OCI-LY7 (cell line): Measurements from ENCODE around the gene PAMR1. TPM values are rescaled to one million over a fixed set of nuclear protein-coding genes. Genes with fewer than 3 reads are reported as not detected.

Experiments
- BruUV-seq: library from RNA; stranded (reverse); fragments of 400-500 nt; replicated peaks from 2 replicates; lab custom pipeline; 2021; lab: Mats Ljungman, UMichigan
- CTCF ChIA-PET: fragments of 300-600 bp; sonication (Branson Sonifier 250); formaldehyde crosslinking; loops from one replicate; lab custom pipeline; 2022; ENCODE audit warnings: antibody characterized with exemption; ENCODE audit not compliant: unreplicated experiment; lab: Charles Lee
- POLR2A ChIA-PET: fragments of 300-600 bp; sonication (Branson Sonifier 250); formaldehyde crosslinking; loops from one replicate; lab custom pipeline; 2022; ENCODE audit warnings: antibody characterized with exemption; lab: Charles Lee
- DNase-seq: peaks from one replicate; pipeline ENCODE4 v3.0.0-alpha.2; 2015; ENCODE audit warnings: low spot score
- H2AFZ ChIP-seq: fragments of 200-600 bp; sonication (generic), shearing (Covaris generic); 2 replicates; pipeline ENCODE4 v1.6.1; 2014; ENCODE audit warnings: mild to moderate bottlenecking, antibody characterized with exemption, low read length, moderate library complexity
- H3K27ac ChIP-seq: fragments of 200-600 bp; sonication (generic); 2 replicates; pipeline ENCODE4 v1.5.1; 2014; ENCODE audit warnings: mixed run types, low read depth, mild to moderate bottlenecking, moderate library complexity, low read length, inconsistent platforms; ENCODE audit not compliant: poor library complexity, severe bottlenecking
- H3K36me3 ChIP-seq: fragments of 200-600 bp; sonication (generic); 2 replicates; pipeline ENCODE4 v1.6.1; 2014; ENCODE audit warnings: mild to moderate bottlenecking, antibody characterized with exemption, low read length, moderate library complexity, mixed read lengths; ENCODE audit not compliant: insufficient read depth
- H3K4me1 ChIP-seq: fragments of 200-600 bp; sonication (generic); 2 replicates; pipeline ENCODE4 v1.5.1; 2014; ENCODE audit warnings: mild to moderate bottlenecking, low read length; ENCODE audit not compliant: insufficient read depth, poor library complexity, severe bottlenecking
- H3K4me2 ChIP-seq: fragments of 200-600 bp; sonication (generic); 2 replicates; pipeline ENCODE4 v1.6.1; 2014; ENCODE audit warnings: mild to moderate bottlenecking, low read length
- H3K4me3 ChIP-seq: fragments of 200-600 bp; sonication (generic); 2 replicates; pipeline ENCODE4 v1.5.1; 2014; ENCODE audit warnings: mild to moderate bottlenecking, low read depth, low read length; ENCODE audit not compliant: poor library complexity, severe bottlenecking
- H3K79me2 ChIP-seq: fragments of 200-600 bp; sonication (generic); 2 replicates; pipeline ENCODE4 v1.6.1; 2016; ENCODE audit warnings: low read depth, mild to moderate bottlenecking, low read length, moderate library complexity, mixed read lengths; ENCODE audit not compliant: insufficient read depth
- H3K9me2 ChIP-seq: fragments of 200-600 bp; sonication (generic); 2 replicates; pipeline ENCODE4 v1.6.1; 2016; ENCODE audit warnings: mild to moderate bottlenecking, low read length, mixed read lengths; ENCODE audit not compliant: insufficient read depth
- H3K9me3 ChIP-seq: fragments of 200-600 bp; sonication (generic); 2 replicates; pipeline ENCODE4 v1.6.1; 2014; ENCODE audit warnings: mild to moderate bottlenecking, mixed run types, low read length, mixed read lengths
- H4K20me1 ChIP-seq: fragments of 200-600 bp; sonication (generic); 2 replicates; pipeline ENCODE4 v1.6.1; 2014; ENCODE audit warnings: mild to moderate bottlenecking, antibody characterized with exemption, low read length, moderate library complexity, mixed read lengths; ENCODE audit not compliant: insufficient read depth
- CTCF ChIP-seq: fragments of 200-600 bp; sonication (generic); conservative IDR thresholded peaks from 2 replicates; pipeline ENCODE4 v1.5.1; 2014; ENCODE audit warnings: mild to moderate bottlenecking, antibody characterized with exemption, low read length, moderate library complexity, mixed read lengths
- EZH2phosphoT487 ChIP-seq: fragments of 200-600 bp; sonication (generic); IDR thresholded peaks from 2 replicates; pipeline ENCODE4 v1.6.1; 2018; ENCODE audit warnings: low read depth, borderline replicate concordance, mild to moderate bottlenecking, mixed run types, antibody characterized with exemption, low read length, moderate library complexity, mixed read lengths
- intact Hi-C: fragments of 100-400 bp; cut with micrococcal nuclease; formaldehyde crosslinking; loops from one replicate; pipeline ENCODE4 v1.10.0; 2022; ENCODE audit not compliant: unreplicated experiment
- total RNA-seq, 2 experiments: library from RNA; depleted of rRNA in 1 of 2; stranded (reverse); fragments of >200 nt in 1 of 2; shearing (Covaris generic) in 1 of 2; gene quantifications; 2 replicates each; pipeline ENCODE4 v1.2.3, GENCODE V29; 2014 to 2022

Gene PAMR1
- total RNA-seq, 2 experiments from 2014 or later = not detected

GRCh38 chr11:35473795-35474374 lies 51.5 kb downstream of the PAMR1 start:
- Histone ChIP-seq H3K4me1 (no peaks in the 10 kb centered on the region), H3K27ac (no peak overlapping the region), H3K4me2 (no peak overlapping the region), H3K79me2 (no peaks in the 10 kb centered on the region), H3K9me2 (no peaks in the 10 kb centered on the region), H3K4me3 (no peak overlapping the region), H3K9me3 (no peaks in the 10 kb centered on the region), H3K36me3 (no peaks in the 10 kb centered on the region), H2AFZ (no peak overlapping the region), H4K20me1 (no peaks in the 10 kb centered on the region)
- CTCF ChIA-PET = no interaction called here
- no peak for DNase-seq
- BruUV-seq = no TSS peak
- intact Hi-C loops = no loop called here
- no peak for TF ChIP-seq CTCF
- no peak for TF ChIP-seq EZH2phosphoT487
- POLR2A ChIA-PET = no interaction called here

- Histone ChIP-seq H2AFZ (no peak overlapping the region), H3K4me3 (no peak overlapping the region), H3K4me2 (no peak overlapping the region), H3K9me2 (no peaks in the 10 kb centered on the region), H4K20me1 (no peaks in the 10 kb centered on the region), H3K79me2 (no peaks in the 10 kb centered on the region), H3K27ac (no peak overlapping the region), H3K36me3 (no peaks in the 10 kb centered on the region), H3K4me1 (no peaks in the 10 kb centered on the region), H3K9me3 (no peaks in the 10 kb centered on the region)
- TF ChIP-seq CTCF (no peak), EZH2phosphoT487 (no peak)
- CTCF ChIA-PET = no interaction called here
- no TSS peak for BruUV-seq
- POLR2A ChIA-PET = no interaction called here
- no peak for DNase-seq
- intact Hi-C loops = no loop called here
These were observed 54.8 kb downstream of the PAMR1 start for GRCh38 chr11:35470616-35471015.

GRCh38 chr11:35466058-35466457 lies 59.4 kb downstream of the PAMR1 start:
- H3K4me3 ChIP-seq = no peak overlapping the region
- no peak for TF ChIP-seq CTCF
- TF ChIP-seq EZH2phosphoT487 = no peak
- H2AFZ ChIP-seq = no peak overlapping the region
- no TSS peak for BruUV-seq
- no peak overlapping the region for H3K27ac ChIP-seq
- ChIA-PET POLR2A (interaction anchor here (0.7 to 1.0 kb wide), 3 partner anchors 8 to 690 kb away, joined by 3 read pairs; no protein-coding TSS in a partner anchor), CTCF (no interaction called here)
- no peak overlapping the region for H3K4me2 ChIP-seq
- intact Hi-C loops = no loop called here
- no peaks in the 10 kb centered on the region for H3K4me1 ChIP-seq
- H3K36me3 ChIP-seq = no peaks in the 10 kb centered on the region
- H3K9me3 ChIP-seq = no peaks in the 10 kb centered on the region
- DNase-seq = no peak
- no peaks in the 10 kb centered on the region for H4K20me1 ChIP-seq
- no peaks in the 10 kb centered on the region for H3K79me2 ChIP-seq
- no peaks in the 10 kb centered on the region for H3K9me2 ChIP-seq
